AG04449 (cell line): ENCODE measurements around the gene ATP8A2.

ENCODE experiments used
- CTCF ChIA-PET: fragments of 350-600 bp; formaldehyde crosslinking; extraction: SDS; loops from one replicate; lab custom pipeline; 2021; ENCODE audit warnings: antibody characterized with exemption; lab: Yijun Ruan, JAX
- POLR2A ChIA-PET: fragments of 400-600, 350-600 bp; formaldehyde crosslinking; extraction: SDS; loops from one replicate; lab custom pipeline; 2020; ENCODE audit warnings: antibody characterized with exemption, inconsistent platforms; lab: Yijun Ruan, JAX
- DNase-seq: peaks from one replicate; pipeline ENCODE4 v3.0.0-alpha.2; 2010; ENCODE audit warnings: low read depth, low spot score
- H3K4me3 ChIP-seq: 2 replicates; pipeline ENCODE4 v1.5.1; 2011; ENCODE audit warnings: low read depth, mild to moderate bottlenecking, control low read depth, low read length
- CTCF ChIP-seq: IDR thresholded peaks from one replicate; pipeline ENCODE4 v1.5.1; 2011; ENCODE audit warnings: mild to moderate bottlenecking, moderate library complexity, low read length, control low read depth, inconsistent platforms; ENCODE audit not compliant: insufficient read depth; ENCODE audit errors: missing control alignments

ATP8A2 gene

GRCh38 chr13:25575562-25575961 lies 203.8 kb downstream of the ATP8A2 start:
- TF ChIP-seq CTCF, result no peak
- H3K4me3 ChIP-seq, result no peak overlapping the region
- ChIA-PET POLR2A (no interaction called here), CTCF (interaction anchor here (1.3 to 4.5 kb wide), 5 partner anchors 7 to 496 kb away, joined by 5 to 54 read pairs (median 15); no protein-coding TSS in a partner anchor)
- DNase-seq, result no peak

GRCh38 chr13:25578526-25578925 lies 206.8 kb downstream of the ATP8A2 start:
- no peak for TF ChIP-seq CTCF
- CTCF ChIA-PET, result no interaction called here
- no peak overlapping the region for H3K4me3 ChIP-seq
- POLR2A ChIA-PET, result no interaction called here
- DNase-seq, result no peak

GRCh38 chr13:25579221-25579620 lies 207.4 kb downstream of the ATP8A2 start:
- POLR2A ChIA-PET, result no interaction called here
- no peak for DNase-seq
- no peak overlapping the region for H3K4me3 ChIP-seq
- CTCF ChIA-PET, result no interaction called here
- TF ChIP-seq CTCF, result no peak

- POLR2A ChIA-PET, result no interaction called here
- CTCF ChIA-PET, result no interaction called here
- no peak for DNase-seq
- no peak overlapping the region for H3K4me3 ChIP-seq
- TF ChIP-seq CTCF, result no peak
Measured at GRCh38 chr13:25581351-25581750, 209.6 kb downstream of the ATP8A2 start.

GRCh38 chr13:25584087-25584486 lies 212.3 kb downstream of the ATP8A2 start:
- no peak for DNase-seq
- no peak overlapping the region for H3K4me3 ChIP-seq
- ChIA-PET CTCF (interaction anchor here (2.6 kb wide), 1 partner anchor 10 kb away, joined by 15 read pairs; no protein-coding TSS in a partner anchor), POLR2A (no interaction called here)
- TF ChIP-seq CTCF, result no peak

- CTCF ChIA-PET, result interaction anchor here (2.6 kb wide), 1 partner anchor 10 kb away, joined by 15 read pairs; no protein-coding TSS in a partner anchor
- no peak for TF ChIP-seq CTCF
- DNase-seq, result no peak
- H3K4me3 ChIP-seq, result no peak overlapping the region
- POLR2A ChIA-PET, result no interaction called here
Measured at GRCh38 chr13:25585000-25585399, 213.2 kb downstream of the ATP8A2 start.
